Neural progenitor cell (in vitro differentiated cells): ENCODE results near the gene PEX16.

ENCODE experiments used
- CTCF ChIP-seq: fragments of 200-600 bp; sonication (generic); IDR thresholded peaks from 2 replicates; pipeline ENCODE4 v1.5.1; 2017; ENCODE audit warnings: antibody characterized with exemption, mild to moderate bottlenecking
- EZH2phosphoT487 ChIP-seq: fragments of 200-600 bp; sonication (generic); IDR thresholded peaks from 2 replicates; pipeline ENCODE4 v1.6.1; 2017; ENCODE audit warnings: antibody characterized with exemption

GRCh38 chr11:45871638-45872037, 46.0 kb downstream of the PEX16 start:
- no peak for TF ChIP-seq CTCF
- TF ChIP-seq EZH2phosphoT487 = no peak
